H1 (cell line): ENCODE data around the gene GPS1. TPM values are rescaled to one million over a fixed set of nuclear protein-coding genes. Genes with fewer than 3 reads are reported as not detected.

ENCODE experiments used
- CTCF ChIA-PET: fragments of 300-600 bp; sonication (Branson Sonifier 250); formaldehyde crosslinking; loops from one replicate; lab custom pipeline; 2021; ENCODE audit not compliant: partially characterized antibody; lab: Charles Lee
- POLR2A ChIA-PET: fragments of 300-600 bp; sonication (Branson Sonifier 250); formaldehyde crosslinking; loops from one replicate; lab custom pipeline; 2021; ENCODE audit warnings: inconsistent platforms; ENCODE audit not compliant: partially characterized antibody; lab: Charles Lee
- DNase-seq, 2 experiments: peaks; one replicate each; pipeline versions ENCODE4 v3.0.0 to v3.0.0-alpha.2; 2010 to 2022; ENCODE audit warnings: low spot score in 2 of 2, low read depth in 1 of 2, mixed read lengths in 1 of 2
- FAIRE-seq: peaks from 2 replicates; lab custom pipeline; 2011; peaks lifted over from hg19 to GRCh38; lab: Jason Lieb, UNC
- H2AFZ ChIP-seq: 2 replicates; pipeline ENCODE4 v1.8.1; 2012; ENCODE audit warnings: low read length, inconsistent platforms
- H2AK5ac ChIP-seq: 2 replicates; pipeline ENCODE4 v1.6.1; 2013; ENCODE audit warnings: low read depth, low read length
- H2BK120ac ChIP-seq: replicated peaks from 2 replicates; pipeline ENCODE3; 2013; ENCODE audit warnings: low read depth, low read length, inconsistent platforms
- H2BK12ac ChIP-seq: 2 replicates; pipeline ENCODE4 v1.6.1; 2013; ENCODE audit warnings: low read depth, low read length
- H2BK15ac ChIP-seq: 2 replicates; pipeline ENCODE4 v1.6.1; 2013; ENCODE audit warnings: low read length
- H2BK20ac ChIP-seq: 2 replicates; pipeline ENCODE4 v1.6.1; 2013; ENCODE audit warnings: low read length
- H2BK5ac ChIP-seq: 2 replicates; pipeline ENCODE4 v1.6.1; 2013; ENCODE audit warnings: low read depth, low read length
- H3K14ac ChIP-seq: 2 replicates; pipeline ENCODE4 v1.6.1; 2013; ENCODE audit warnings: inconsistent platforms; ENCODE audit not compliant: insufficient read length
- H3K18ac ChIP-seq: 2 replicates; pipeline ENCODE4 v1.6.1; 2013; ENCODE audit warnings: low read length; ENCODE audit errors: extremely low read depth
- H3K23ac ChIP-seq: 2 replicates; pipeline ENCODE4 v1.6.1; 2013; ENCODE audit warnings: inconsistent platforms; ENCODE audit not compliant: insufficient read length
- H3K23me2 ChIP-seq: 2 replicates; pipeline ENCODE4 v1.6.1; 2013; ENCODE audit warnings: low read depth, low read length
- H3K27ac ChIP-seq: 2 replicates; pipeline ENCODE4 v1.6.1; 2011; ENCODE audit warnings: low read depth, low read length, inconsistent platforms
- H3K27me3 ChIP-seq, 4 experiments: replicated peaks in 1 of 4; 1 replicate in 1 of 4; 2 replicates in 3 of 4; pipeline versions ENCODE4 v1.6.1 to v1.8.1; 2011 to 2013; ENCODE audit warnings: low read length in 3 of 4, mild to moderate bottlenecking in 3 of 4, inconsistent platforms in 2 of 4, mixed read lengths in 2 of 4, moderate library complexity in 1 of 4; ENCODE audit not compliant: control insufficient read depth in 3 of 4, insufficient read depth in 3 of 4; ENCODE audit errors: extremely low read depth in 1 of 4
- H3K36me3 ChIP-seq, 4 experiments: 2 replicates each; pipeline versions ENCODE4 v1.6.1 to v1.8.1; 2011 to 2013; ENCODE audit warnings: mild to moderate bottlenecking in 4 of 4, low read length in 3 of 4, moderate library complexity in 2 of 4, control low read depth in 1 of 4, inconsistent platforms in 1 of 4; ENCODE audit not compliant: insufficient read depth in 4 of 4, control insufficient read depth in 2 of 4
- H3K4ac ChIP-seq: replicated peaks from 2 replicates; pipeline ENCODE3; 2013; ENCODE audit warnings: low read length, low read depth, mixed read lengths, inconsistent platforms; ENCODE audit not compliant: insufficient read length
- H3K4me1 ChIP-seq, 4 experiments: replicated peaks in 1 of 4; 1 replicate in 1 of 4; 2 replicates in 3 of 4; pipeline versions ENCODE4 v1.6.1 to v1.8.1; 2011 to 2013; ENCODE audit warnings: low read length in 3 of 4, inconsistent platforms in 2 of 4, mixed read lengths in 1 of 4; ENCODE audit not compliant: insufficient read depth in 4 of 4, control insufficient read depth in 3 of 4
- H3K4me2 ChIP-seq, 2 experiments: 2 replicates each; pipeline versions ENCODE4 v1.6.1 to v1.8.1; 2011 to 2013; ENCODE audit warnings: low read depth in 2 of 2, low read length in 2 of 2, control low read depth in 1 of 2, inconsistent platforms in 1 of 2, mild to moderate bottlenecking in 1 of 2; ENCODE audit not compliant: insufficient read depth in 1 of 2
- H3K4me3 ChIP-seq, 4 experiments: fragments of 200-600, 300-600 bp in 1 of 4; sonication (generic), shearing (Covaris generic), sonication (Bioruptor Twin) in 1 of 4; 2 replicates each; pipeline versions ENCODE4 v1.5.1 to v1.8.1; 2011 to 2016; ENCODE audit warnings: low read length in 4 of 4, low read depth in 3 of 4, control low read depth in 2 of 4, inconsistent platforms in 2 of 4, mild to moderate bottlenecking in 2 of 4, mixed read lengths in 1 of 4, moderate library complexity in 1 of 4; ENCODE audit not compliant: insufficient read depth in 2 of 4; ENCODE audit errors: extremely low read depth in 1 of 4
- H3K56ac ChIP-seq: replicated peaks from 2 replicates; pipeline ENCODE3; 2013; ENCODE audit warnings: low read depth, mild to moderate bottlenecking, mixed read lengths, low read length, inconsistent platforms; ENCODE audit not compliant: insufficient read length
- H3K79me1 ChIP-seq: 2 replicates; pipeline ENCODE4 v1.6.1; 2013; ENCODE audit warnings: low read depth, low read length, control low read depth
- H3K79me2 ChIP-seq, 2 experiments: 2 replicates each; pipeline versions ENCODE4 v1.6.1 to v1.8.1; 2012 to 2013; ENCODE audit warnings: low read length in 2 of 2, mild to moderate bottlenecking in 2 of 2, inconsistent platforms in 1 of 2; ENCODE audit not compliant: insufficient read depth in 2 of 2, control insufficient read depth in 1 of 2
- H3K9ac ChIP-seq, 4 experiments: replicated peaks in 1 of 4; 1 replicate in 1 of 4; 2 replicates in 3 of 4; pipeline versions ENCODE4 v1.6.1 to v1.8.1; 2011 to 2013; ENCODE audit warnings: low read depth in 3 of 4, low read length in 3 of 4, control low read depth in 2 of 4, mild to moderate bottlenecking in 2 of 4, moderate library complexity in 2 of 4, inconsistent platforms in 1 of 4; ENCODE audit errors: extremely low read depth in 1 of 4
- H3K9me3 ChIP-seq, 2 experiments: 2 replicates each; pipeline versions ENCODE4 v1.6.1 to v1.8.1; 2012 to 2013; ENCODE audit warnings: mild to moderate bottlenecking in 2 of 2, moderate library complexity in 2 of 2, control low read depth in 1 of 2, inconsistent platforms in 1 of 2, low read depth in 1 of 2, low read length in 1 of 2, mixed read lengths in 1 of 2; ENCODE audit not compliant: insufficient read depth in 2 of 2
- H4K20me1 ChIP-seq, 2 experiments: replicated peaks in 1 of 2; 2 replicates each; pipeline versions ENCODE3 to v1.8.1; 2011 to 2013; ENCODE audit warnings: inconsistent platforms in 2 of 2, low read length in 2 of 2, mild to moderate bottlenecking in 1 of 2; ENCODE audit not compliant: insufficient read depth in 2 of 2, control insufficient read depth in 1 of 2
- H4K5ac ChIP-seq: 2 replicates; pipeline ENCODE4 v1.6.1; 2013; ENCODE audit warnings: low read length, low read depth, mixed read lengths, inconsistent platforms; ENCODE audit not compliant: insufficient read length
- H4K8ac ChIP-seq: 2 replicates; pipeline ENCODE4 v1.8.0; 2013; ENCODE audit warnings: mild to moderate bottlenecking, moderate library complexity, low read length, inconsistent platforms; ENCODE audit not compliant: insufficient read depth; ENCODE audit errors: extremely low read depth
- H4K91ac ChIP-seq: replicated peaks from 2 replicates; pipeline ENCODE3; 2013; ENCODE audit warnings: low read length, mixed read lengths, inconsistent platforms; ENCODE audit not compliant: insufficient read length
- ATF3 ChIP-seq: IDR thresholded peaks from 2 replicates; pipeline ENCODE4 v1.6.1; 2011; ENCODE audit warnings: low read depth, mild to moderate bottlenecking, low read length; ENCODE audit not compliant: insufficient read depth
- POLR2A ChIP-seq, 2 experiments: IDR thresholded peaks; 1 replicate in 1 of 2; 2 replicates in 1 of 2; pipeline ENCODE4 v1.6.1; 2011; ENCODE audit warnings: low read depth in 2 of 2, low read length in 2 of 2, mild to moderate bottlenecking in 2 of 2; ENCODE audit errors: control extremely low read depth in 1 of 2
- WGBS, 2 experiments: shearing (Covaris generic) in 1 of 2; methylation state at CpG; one replicate each; pipeline versions ENCODE4 v1.1.6 to v1.1.7; 2013 to 2015; ENCODE audit warnings: low lambda C conversion rate in 2 of 2, mixed read lengths in 2 of 2, inconsistent platforms in 1 of 2, low coverage in 1 of 2, missing lambda C conversion rate in 1 of 2; ENCODE audit not compliant: insufficient replicate concordance in 2 of 2, insufficient coverage in 1 of 2, insufficient read length in 1 of 2; ENCODE audit errors: extremely low coverage in 1 of 2, missing lambda C conversion rate in 1 of 2; 5-methylcytosine and 5-hydroxymethylcytosine counted together
- polyA plus RNA-seq, 7 experiments: library from polyadenylated mRNA; depleted of rRNA in 3 of 7; stranded (reverse) in 5 of 7; unstranded in 2 of 7; fragments of >200 nt in 5 of 7; fragments of 200-250 nt in 2 of 7; gene quantifications; 1 replicate in 5 of 7; 2 replicates in 1 of 7; 4 replicates in 1 of 7; pipeline versions ENCODE4 v1.2.1 to v1.2.3, GENCODE V29; 2011 to 2013; ENCODE audit warnings: missing spikeins in 2 of 7, mixed read lengths in 2 of 7
- total RNA-seq: library from RNA; stranded (reverse); fragmentation: NEBNext Ultra II Directional; extraction: Animal tissue kit (Norgen Biotek cat#: 25700); gene quantifications from 2 replicates; pipeline ENCODE4 v1.2.1, GENCODE V29; 2021

The GPS1 gene
- total and polyA plus RNA-seq, 2 of the 8 experiments (the other 6 are each of a cell fraction or from before 2014, with no cell fraction given), result 153 to 277 TPM

GRCh38 chr17:82088838-82089722 is 37.4 kb downstream of the GPS1 start:
- Histone ChIP-seq H3K27me3 (no peaks in the 10 kb centered on the region), H3K14ac (no peak overlapping the region), H3K36me3 (peaks cover 67 to 98% (median 91%) of the 10 kb centered on the region in 4 experiments), H4K5ac (no peak overlapping the region), H3K4me1 (no peaks in the 10 kb centered on the region), H3K9me3 (no peaks in the 10 kb centered on the region), H2BK5ac (no peak overlapping the region; the same call in 1 of the 2 replicates), H3K9ac (no peak overlapping the region), H3K4me2 (no peak overlapping the region), H3K56ac (no peak overlapping the region), H3K4me3 (no peak overlapping the region), H2AFZ (no peak overlapping the region), H3K79me1 (peaks cover 12% of the 10 kb centered on the region), H4K20me1 (peaks cover 18 to 81% of the 10 kb centered on the region in 2 experiments), H3K23me2 (no peaks in the 10 kb centered on the region), H3K79me2 (peaks cover 0 to 6% of the 10 kb centered on the region in 2 experiments; a peak in 1 of 4 replicates), H2BK120ac (no peak overlapping the region), H3K18ac (no peak overlapping the region), H4K8ac (no peak overlapping the region; the same call in 1 of the 2 replicates), H3K23ac (no peak overlapping the region), H3K4ac (no peak overlapping the region), H3K27ac (no peak overlapping the region), H4K91ac (no peak overlapping the region), H2BK12ac (no peak overlapping the region), H2BK15ac (no peak overlapping the region), H2BK20ac (no peak overlapping the region), H2AK5ac (no peak overlapping the region)
- DNase-seq, result no peak
- peak in 1 of 2 experiments; percentile 36; a peak in 1 of 3 replicates for TF ChIP-seq POLR2A (IDR thresholded peaks at IDR 0.05; ENCODE audit: control extremely low read depth in 1 of 2, low read depth in 2 of 2, low read length in 2 of 2)
- no peak for TF ChIP-seq ATF3
- FAIRE-seq, result no peak
- ChIA-PET POLR2A (interaction anchor here (0.6 to 8.8 kb wide), 7 partner anchors 11 to 391 kb away, joined by 3 to 105 read pairs (median 4); partner anchors contain the start of gene DUS1L), CTCF (interaction anchor here (0.8 to 1.9 kb wide), 5 partner anchors 9 to 227 kb away, joined by 3 to 8 read pairs (median 4); no protein-coding TSS in a partner anchor)
- WGBS, 2 experiments, result 95% methylated on average over 33 of the region's 47 CpGs; no CpG with 5 or more reads in 1 of the 2 experiments
